T1000 (cell line): Measurements from ENCODE around the gene CLSTN1.
"Not testable (repeated sequence)": the region's sequence is repeated elsewhere in the genome, so short reads cannot be mapped to it uniquely, and the experiment has no call there.

ENCODE experiments used
- DNase-seq: peaks from one replicate; lab custom pipeline; 2025; ENCODE audit warnings: mixed read lengths; lab: John Stamatoyannopoulos, UW

CLSTN1 gene

GRCh38 chr1:9825093-9826074 is 1.6 kb upstream of the CLSTN1 start:
- peak; percentile 79 for DNase-seq

- no peak for DNase-seq
These were observed 931 bp upstream of the CLSTN1 start for GRCh38 chr1:9824702-9825089.

- DNase-seq: no peak
These were observed 147 bp downstream of the CLSTN1 start for GRCh38 chr1:9823693-9823942.

GRCh38 chr1:9822897-9823692 is 670 bp downstream of the CLSTN1 start:
- no peak for DNase-seq

- no peak for DNase-seq
These were observed 1.3 kb downstream of the CLSTN1 start for GRCh38 chr1:9822490-9822889.

- DNase-seq: no peak
These were observed 2.1 kb downstream of the CLSTN1 start for GRCh38 chr1:9821710-9822109.

- no peak for DNase-seq
These were observed 3.2 kb downstream of the CLSTN1 start for GRCh38 chr1:9820521-9820920.

- DNase-seq: no peak
These were observed 6.0 kb downstream of the CLSTN1 start for GRCh38 chr1:9817734-9818133.

GRCh38 chr1:9816199-9816598 is 7.6 kb downstream of the CLSTN1 start:
- DNase-seq: no peak

GRCh38 chr1:9815150-9815549 is 8.6 kb downstream of the CLSTN1 start:
- DNase-seq: no peak

- no peak for DNase-seq
These were observed 9.1 kb downstream of the CLSTN1 start for GRCh38 chr1:9814619-9815018.

GRCh38 chr1:9811239-9811966 is 12.4 kb downstream of the CLSTN1 start:
- DNase-seq: no peak

GRCh38 chr1:9809100-9809510 is 14.7 kb downstream of the CLSTN1 start:
- no peak for DNase-seq

GRCh38 chr1:9808459-9808858 is 15.3 kb downstream of the CLSTN1 start:
- DNase-seq: no peak

GRCh38 chr1:9807541-9807940 is 16.2 kb downstream of the CLSTN1 start:
- no peak for DNase-seq

GRCh38 chr1:9805972-9806371 is 17.8 kb downstream of the CLSTN1 start:
- not testable (repeated sequence) for DNase-seq

GRCh38 chr1:9805006-9805508 is 18.7 kb downstream of the CLSTN1 start:
- no peak for DNase-seq

- DNase-seq: not testable (repeated sequence)
These were observed 20.5 kb downstream of the CLSTN1 start for GRCh38 chr1:9803003-9803918.

GRCh38 chr1:9801909-9802308 is 21.9 kb downstream of the CLSTN1 start:
- no peak for DNase-seq

- DNase-seq: no peak
These were observed 25.3 kb downstream of the CLSTN1 start for GRCh38 chr1:9798236-9799130.
